Common myeloid progenitor, CD34-positive (primary cell): ENCODE results near the gene KCNMA1.

Experiments used
- CTCF ChIA-PET: fragments of 350-600 bp; sonication (Branson Sonifier 250); formaldehyde crosslinking; loops from one replicate; lab custom pipeline; 2021; ENCODE audit warnings: antibody characterized with exemption; lab: Charles Lee
- POLR2A ChIA-PET: fragments of 350-600 bp; sonication (Branson Sonifier 250); formaldehyde crosslinking; loops from one replicate; lab custom pipeline; 2021; ENCODE audit warnings: antibody characterized with exemption; lab: Charles Lee
- DNase-seq, 3 donors: peaks; one replicate each; pipeline versions ENCODE4 v3.0.0 to v3.0.0-alpha.2; 2013
- H3K27ac ChIP-seq, 2 experiments: 1 replicate in 1 of 2; 2 replicates in 1 of 2; pipeline ENCODE4 v1.7.0; 2013; ENCODE audit warnings: inconsistent platforms in 2 of 2, low read length in 2 of 2, mild to moderate bottlenecking in 2 of 2, low read depth in 1 of 2, moderate library complexity in 1 of 2; ENCODE audit not compliant: severe bottlenecking in 2 of 2, insufficient read depth in 1 of 2, poor library complexity in 1 of 2
- H3K27me3 ChIP-seq, 5 experiments: replicated peaks in 2 of 5; 1 replicate in 3 of 5; 2 replicates in 2 of 5; pipeline versions ENCODE4 v1.6.1 to v1.7.0; 2013; ENCODE audit warnings: low read length in 4 of 5, mild to moderate bottlenecking in 2 of 5, moderate library complexity in 2 of 5, inconsistent platforms in 1 of 5; ENCODE audit not compliant: insufficient read depth in 5 of 5, control insufficient read depth in 4 of 5
- H3K36me3 ChIP-seq, 4 experiments: 1 replicate in 2 of 4; 2 replicates in 2 of 4; pipeline versions ENCODE4 v1.6.1 to v1.7.0; 2013; ENCODE audit warnings: low read length in 3 of 4, control low read depth in 1 of 4, mild to moderate bottlenecking in 1 of 4; ENCODE audit not compliant: control insufficient read depth in 4 of 4, insufficient read depth in 4 of 4
- H3K4me1 ChIP-seq, 4 experiments: 1 replicate in 3 of 4; 2 replicates in 1 of 4; pipeline versions ENCODE4 v1.6.1 to v1.7.1; 2013; ENCODE audit warnings: low read length in 3 of 4, mild to moderate bottlenecking in 3 of 4, control low read depth in 1 of 4, inconsistent platforms in 1 of 4, moderate library complexity in 1 of 4; ENCODE audit not compliant: control insufficient read depth in 4 of 4, insufficient read depth in 4 of 4; ENCODE audit errors: control extremely low read depth in 1 of 4
- H3K4me3 ChIP-seq, 7 experiments: 1 replicate in 4 of 7; 2 replicates in 3 of 7; pipeline versions ENCODE4 v1.5.1 to v1.7.0; 2013; ENCODE audit warnings: mild to moderate bottlenecking in 7 of 7, low read length in 6 of 7, moderate library complexity in 6 of 7, inconsistent platforms in 2 of 7, low read depth in 2 of 7, control low read depth in 1 of 7; ENCODE audit not compliant: insufficient read depth in 4 of 7, control insufficient read depth in 1 of 7; ENCODE audit errors: extremely low read depth in 1 of 7
- H3K9me3 ChIP-seq, 5 experiments: 1 replicate in 4 of 5; 2 replicates in 1 of 5; pipeline versions ENCODE4 v1.6.1 to v1.7.1; 2013; ENCODE audit warnings: low read length in 4 of 5, mild to moderate bottlenecking in 2 of 5, inconsistent platforms in 1 of 5, low read depth in 1 of 5, moderate library complexity in 1 of 5; ENCODE audit not compliant: control insufficient read depth in 4 of 5, insufficient read depth in 2 of 5; ENCODE audit errors: control extremely low read depth in 1 of 5
- WGBS: methylation state at CpG from one replicate; pipeline ENCODE4 v1.1.5; 2013; ENCODE audit not compliant: insufficient coverage; 5-methylcytosine and 5-hydroxymethylcytosine counted together

Gene KCNMA1

GRCh38 chr10:76892766-76893479 lies 744.7 kb downstream of the KCNMA1 start:
- Histone ChIP-seq H3K27me3 (no peaks in the 10 kb centered on the region), H3K4me3 (no peak overlapping the region), H3K4me1 (no peaks in the 10 kb centered on the region), H3K9me3 (peaks cover 0 to 1% (median 0%) of the 10 kb centered on the region in 5 experiments), H3K27ac (no peak overlapping the region), H3K36me3 (no peaks in the 10 kb centered on the region)
- DNase-seq: no peak
- POLR2A ChIA-PET: no interaction called here
- CTCF ChIA-PET: interaction anchor here (1.3 kb wide), 1 partner anchor 10 kb away, joined by 3 read pairs; no protein-coding TSS in a partner anchor
- WGBS: 100% methylated on average over 3 of the region's 5 CpGs

- H3K27me3 ChIP-seq: no peaks in the 10 kb centered on the region
- H3K27ac ChIP-seq: no peak overlapping the region
- 95% methylated on average over 16 of the region's 19 CpGs for WGBS
- no peaks in the 10 kb centered on the region for H3K36me3 ChIP-seq
- H3K4me1 ChIP-seq: peaks cover 5 to 16% (median 9%) of the 10 kb centered on the region in 4 experiments
- H3K4me3 ChIP-seq: no peak overlapping the region
- ChIA-PET POLR2A (interaction anchor here (0.5 kb wide), 1 partner anchor 749 kb away, joined by 3 read pairs; no protein-coding TSS in a partner anchor), CTCF (no interaction called here)
- no peaks in the 10 kb centered on the region for H3K9me3 ChIP-seq
- DNase-seq: no peak
Measured at GRCh38 chr10:76887223-76888010, 750.2 kb downstream of the KCNMA1 start.

- H3K4me3 ChIP-seq: no peak overlapping the region
- H3K27me3 ChIP-seq: no peaks in the 10 kb centered on the region
- H3K4me1 ChIP-seq: peaks cover 13 to 28% (median 17%) of the 10 kb centered on the region in 4 experiments
- WGBS: 86% methylated on average over 1 of the region's 4 CpGs
- H3K9me3 ChIP-seq: no peaks in the 10 kb centered on the region
- ChIA-PET POLR2A (interaction anchor here (0.5 kb wide), 1 partner anchor 1260 kb away, joined by 4 read pairs; no protein-coding TSS in a partner anchor), CTCF (no interaction called here)
- no peak overlapping the region for H3K27ac ChIP-seq
- DNase-seq: no peak
- H3K36me3 ChIP-seq: no peaks in the 10 kb centered on the region
Measured at GRCh38 chr10:76885816-76886215, 751.8 kb downstream of the KCNMA1 start.

DNA sequence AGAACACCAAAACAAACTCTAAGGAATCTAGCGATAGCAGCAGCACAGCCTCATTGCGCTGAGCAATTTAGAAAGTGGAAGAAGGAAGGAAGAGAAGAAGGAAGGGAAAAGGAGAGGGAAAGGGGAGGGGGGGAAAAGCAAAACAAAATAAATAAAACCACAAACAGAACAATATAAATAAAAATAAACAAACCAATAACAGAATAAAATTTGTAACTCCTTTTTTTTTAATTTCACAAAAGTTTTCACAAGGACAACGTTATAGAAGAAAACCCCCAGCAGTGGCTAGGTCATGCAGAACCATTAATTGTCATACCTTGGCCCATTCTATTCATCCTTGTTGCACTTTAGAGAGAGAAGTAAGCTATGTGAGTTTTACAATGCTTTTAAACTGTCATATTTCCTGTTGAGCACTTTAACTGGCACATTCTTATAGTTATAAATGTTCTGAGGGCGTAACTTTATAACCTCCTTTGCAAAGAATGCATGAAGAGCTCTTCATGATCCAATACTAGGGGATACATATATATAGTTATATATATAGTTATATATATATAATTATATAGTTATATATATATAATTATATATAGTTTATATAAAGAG lies 752.8 kb downstream of the KCNMA1 start:
- Histone ChIP-seq H3K4me3 (no peak overlapping the region), H3K9me3 (no peaks in the 10 kb centered on the region), H3K27me3 (no peaks in the 10 kb centered on the region), H3K36me3 (no peaks in the 10 kb centered on the region), H3K27ac (no peak overlapping the region), H3K4me1 (peaks cover 13 to 28% (median 17%) of the 10 kb centered on the region in 4 experiments)
- no peak for DNase-seq
- POLR2A ChIA-PET: interaction anchor here (0.6 kb wide), 1 partner anchor 74 kb away, joined by 3 read pairs; no protein-coding TSS in a partner anchor
- CTCF ChIA-PET: no interaction called here
- WGBS: 100% methylated on average over 1 of the region's 4 CpGs

DNA sequence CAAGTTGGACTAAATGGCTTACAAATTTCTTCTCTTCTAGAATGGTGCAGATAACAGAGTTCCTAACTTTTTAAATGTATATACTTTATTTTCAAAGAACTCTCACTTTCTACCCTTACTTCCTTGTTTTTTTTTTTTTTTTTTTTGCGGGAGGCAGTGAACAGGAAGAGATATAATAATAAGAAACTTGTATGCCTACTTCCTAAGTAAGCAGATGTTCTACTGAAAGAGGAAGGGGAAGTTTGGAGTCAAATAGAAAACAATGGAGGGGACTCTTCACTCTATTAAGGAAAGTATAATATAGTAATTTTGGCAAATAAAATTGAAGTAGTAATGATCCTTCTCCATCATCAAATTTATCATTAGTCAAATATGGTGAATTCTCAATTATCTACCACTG lies 754.0 kb downstream of the KCNMA1 start:
- ChIA-PET CTCF (no interaction called here), POLR2A (no interaction called here)
- Histone ChIP-seq H3K9me3 (no peaks in the 10 kb centered on the region), H3K27ac (no peak overlapping the region), H3K27me3 (no peaks in the 10 kb centered on the region), H3K4me3 (no peak overlapping the region), H3K4me1 (peaks cover 13 to 28% (median 17%) of the 10 kb centered on the region in 4 experiments), H3K36me3 (no peaks in the 10 kb centered on the region)
- peak; percentile 23 to 63 (median 61) for DNase-seq
- no CpG with 5 or more reads among the region's 1 CpG for WGBS

DNA sequence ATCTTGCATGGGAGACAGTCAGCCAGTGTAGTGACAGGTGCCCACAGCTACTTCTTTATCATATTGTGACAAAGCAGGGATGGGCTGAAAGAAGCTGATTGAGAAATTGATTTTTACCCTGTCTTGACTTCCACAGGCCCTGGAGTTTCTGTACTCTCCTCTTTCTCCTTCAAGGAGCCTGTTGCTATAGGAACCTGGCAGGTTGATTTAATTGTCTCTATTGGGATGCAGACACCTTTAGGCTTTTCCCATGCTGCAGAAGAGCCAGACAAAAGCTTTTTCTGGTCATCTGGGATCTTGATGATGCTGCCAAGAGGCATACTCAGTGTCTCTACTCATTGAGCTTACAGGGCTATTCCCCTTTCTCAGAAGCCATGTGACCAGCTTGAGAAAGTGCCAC lies 754.8 kb downstream of the KCNMA1 start:
- ChIA-PET CTCF (no interaction called here), POLR2A (no interaction called here)
- DNase-seq: no peak
- peaks cover 13 to 28% (median 17%) of the 10 kb centered on the region in 4 experiments for H3K4me1 ChIP-seq
- peak overlapping the region in 1 of 7 experiments; percentile 25 for H3K4me3 ChIP-seq
- H3K36me3 ChIP-seq: no peaks in the 10 kb centered on the region
- no peak overlapping the region for H3K27ac ChIP-seq
- H3K27me3 ChIP-seq: no peaks in the 10 kb centered on the region
- H3K9me3 ChIP-seq: no peaks in the 10 kb centered on the region
